ENCODE measurements around the gene ANO4.

GRCh38 chr12:101001669-101002068, 207.1 kb downstream of the ANO4 start:
- TF ChIP-seq, protein P1, sequence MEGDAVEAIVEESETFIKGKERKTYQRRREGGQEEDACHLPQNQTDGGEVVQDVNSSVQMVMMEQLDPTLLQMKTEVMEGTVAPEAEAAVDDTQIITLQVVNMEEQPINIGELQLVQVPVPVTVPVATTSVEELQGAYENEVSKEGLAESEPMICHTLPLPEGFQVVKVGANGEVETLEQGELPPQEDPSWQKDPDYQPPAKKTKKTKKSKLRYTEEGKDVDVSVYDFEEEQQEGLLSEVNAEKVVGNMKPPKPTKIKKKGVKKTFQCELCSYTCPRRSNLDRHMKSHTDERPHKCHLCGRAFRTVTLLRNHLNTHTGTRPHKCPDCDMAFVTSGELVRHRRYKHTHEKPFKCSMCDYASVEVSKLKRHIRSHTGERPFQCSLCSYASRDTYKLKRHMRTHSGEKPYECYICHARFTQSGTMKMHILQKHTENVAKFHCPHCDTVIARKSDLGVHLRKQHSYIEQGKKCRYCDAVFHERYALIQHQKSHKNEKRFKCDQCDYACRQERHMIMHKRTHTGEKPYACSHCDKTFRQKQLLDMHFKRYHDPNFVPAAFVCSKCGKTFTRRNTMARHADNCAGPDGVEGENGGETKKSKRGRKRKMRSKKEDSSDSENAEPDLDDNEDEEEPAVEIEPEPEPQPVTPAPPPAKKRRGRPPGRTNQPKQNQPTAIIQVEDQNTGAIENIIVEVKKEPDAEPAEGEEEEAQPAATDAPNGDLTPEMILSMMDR (IDR thresholded peaks at IDR 0.05) = no peak
- TF ChIP-seq ZFX (IDR thresholded peaks at IDR 0.05; ENCODE audit: borderline replicate concordance) = no peak
